Measurements from ENCODE around the gene DYNC2LI1. TPM values are rescaled to one million over a fixed set of nuclear protein-coding genes. Genes with fewer than 3 reads are reported as not detected.

Gene DYNC2LI1
- total and polyA plus RNA-seq, 2 donors (not counting 1 experiment from before 2014, with no cell fraction given) = 3.8 to 11.4 TPM

GRCh38 chr2:43778233-43778632 lies 4.4 kb downstream of the DYNC2LI1 start:
- H3K27me3 ChIP-seq (replicated peaks in 1 of 4; ENCODE audit: control extremely low read depth in 1 of 4, control insufficient read depth in 3 of 4, insufficient read depth in 4 of 4, low read length in 3 of 4) = no peaks in the 10 kb centered on the region
- H4K20me1 ChIP-seq (ENCODE audit: control insufficient read depth, insufficient read depth, low read length, poor library complexity, severe bottlenecking) = no peaks in the 10 kb centered on the region
- H3K9ac ChIP-seq (ENCODE audit: low read length) = no peak overlapping the region
- intact Hi-C loops (cut with micrococcal nuclease) = no loop called here
- no peaks in the 10 kb centered on the region for H3K9me3 ChIP-seq (ENCODE audit: control extremely low read depth in 1 of 3, control insufficient read depth in 2 of 3, insufficient read depth in 1 of 3, low read length in 2 of 3)
- H3K27ac Mint-ChIP-seq = no peak overlapping the region
- ChIA-PET CTCF (no interaction called here), POLR2A (no interaction called here)
- H3K4me1 Mint-ChIP-seq = peaks cover 12% of the 10 kb centered on the region
- H3K4me2 ChIP-seq (replicated peaks; ENCODE audit: low read depth, low read length, poor library complexity, severe bottlenecking) = no peak overlapping the region
- H2AFZ ChIP-seq (ENCODE audit: insufficient read depth, low read depth, low read length, poor library complexity, severe bottlenecking) = no peak overlapping the region
- no peak overlapping the region for H3K4me3 ChIP-seq (ENCODE audit: control extremely low read depth in 1 of 5, extremely low read depth in 1 of 5, insufficient read depth in 1 of 5, low read depth in 2 of 5, low read length in 4 of 5)
- H3K4me1 ChIP-seq (ENCODE audit: control insufficient read depth in 2 of 2, insufficient read depth in 2 of 2, low read length in 2 of 2) = peaks cover 0 to 11% of the 10 kb centered on the region in 2 donors
- no peak overlapping the region for H3K4me3 Mint-ChIP-seq
- no peaks in the 10 kb centered on the region for H3K9me3 Mint-ChIP-seq (ENCODE audit: insufficient read depth)
- DNase-seq = no peak
- 87% methylated on average over 3 of the region's 8 CpGs for WGBS (ENCODE audit: insufficient coverage)
- no peak for TF ChIP-seq EZH2 (IDR thresholded peaks at IDR 0.05; ENCODE audit: borderline replicate concordance, insufficient read depth, low read depth, low read length, poor library complexity, severe bottlenecking)
- no peak for TF ChIP-seq CTCF (IDR thresholded peaks at IDR 0.05)
- no peaks in the 10 kb centered on the region for H3K36me3 ChIP-seq (replicated peaks in 1 of 2; ENCODE audit: control extremely low read depth in 1 of 2, control insufficient read depth in 1 of 2, extremely low read depth in 1 of 2, insufficient read depth in 2 of 2, low read length in 1 of 2)
- no peaks in the 10 kb centered on the region for H3K79me2 ChIP-seq (ENCODE audit: control insufficient read depth, insufficient read depth, low read length)
- ATAC-seq (ENCODE audit: low read depth) = no peak
- H3K27me3 Mint-ChIP-seq = no peaks in the 10 kb centered on the region
- no peak overlapping the region for H3K27ac ChIP-seq (ENCODE audit: low read length in 2 of 2)

GRCh38 chr2:43787895-43788294 lies 14.1 kb downstream of the DYNC2LI1 start:
- DNase-seq (no peak), ATAC-seq (ENCODE audit: low read depth) (no peak)
- no peak overlapping the region for H2AFZ ChIP-seq (ENCODE audit: insufficient read depth, low read depth, low read length, poor library complexity, severe bottlenecking)
- no peak overlapping the region for H3K4me2 ChIP-seq (replicated peaks; ENCODE audit: low read depth, low read length, poor library complexity, severe bottlenecking)
- no peak overlapping the region for H3K4me3 ChIP-seq (ENCODE audit: control extremely low read depth in 1 of 5, extremely low read depth in 1 of 5, insufficient read depth in 1 of 5, low read depth in 2 of 5, low read length in 4 of 5)
- no peaks in the 10 kb centered on the region for H4K20me1 ChIP-seq (ENCODE audit: control insufficient read depth, insufficient read depth, low read length, poor library complexity, severe bottlenecking)
- no peaks in the 10 kb centered on the region for H3K79me2 ChIP-seq (ENCODE audit: control insufficient read depth, insufficient read depth, low read length)
- intact Hi-C loops (cut with micrococcal nuclease) = no loop called here
- Mint-ChIP-seq H3K27ac (no peak overlapping the region), H3K27me3 (no peaks in the 10 kb centered on the region), H3K4me3 (no peak overlapping the region), H3K9me3 (ENCODE audit: insufficient read depth) (no peaks in the 10 kb centered on the region), H3K4me1 (no peaks in the 10 kb centered on the region)
- TF ChIP-seq CTCF (IDR thresholded peaks at IDR 0.05) = no peak
- no peak for TF ChIP-seq EZH2 (IDR thresholded peaks at IDR 0.05; ENCODE audit: borderline replicate concordance, insufficient read depth, low read depth, low read length, poor library complexity, severe bottlenecking)
- H3K36me3 ChIP-seq (replicated peaks in 1 of 2; ENCODE audit: control extremely low read depth in 1 of 2, control insufficient read depth in 1 of 2, extremely low read depth in 1 of 2, insufficient read depth in 2 of 2, low read length in 1 of 2) = no peaks in the 10 kb centered on the region
- H3K9ac ChIP-seq (ENCODE audit: low read length) = no peak overlapping the region
- no peaks in the 10 kb centered on the region for H3K9me3 ChIP-seq (ENCODE audit: control extremely low read depth in 1 of 3, control insufficient read depth in 2 of 3, insufficient read depth in 1 of 3, low read length in 2 of 3)
- no peak overlapping the region for H3K27ac ChIP-seq (ENCODE audit: low read length in 2 of 2)
- H3K27me3 ChIP-seq (replicated peaks in 1 of 4; ENCODE audit: control extremely low read depth in 1 of 4, control insufficient read depth in 3 of 4, insufficient read depth in 4 of 4, low read length in 3 of 4) = no peaks in the 10 kb centered on the region
- ChIA-PET CTCF (no interaction called here), POLR2A (no interaction called here)
- H3K4me1 ChIP-seq (ENCODE audit: control insufficient read depth in 2 of 2, insufficient read depth in 2 of 2, low read length in 2 of 2) = no peaks in the 10 kb centered on the region

All from B cell (primary cell).